Fibroblast of lung (primary cell): ENCODE measurements around the gene SP5. TPM values are rescaled to one million over a fixed set of nuclear protein-coding genes. Genes with fewer than 3 reads are reported as not detected.

ENCODE experiments used
- DNase-seq, 2 donors: peaks; one replicate each; pipeline versions ENCODE4 v3.0.0 to v3.0.0-alpha.2; 2010; ENCODE audit warnings: low read depth in 2 of 2
- H2AFZ ChIP-seq: 2 replicates; pipeline ENCODE4 v1.5.1; 2012; ENCODE audit warnings: low read length, control low read depth, inconsistent platforms
- H3K27ac ChIP-seq: 2 replicates; pipeline ENCODE4 v1.5.1; 2011; ENCODE audit warnings: low read length, control low read depth; ENCODE audit not compliant: insufficient read depth
- H3K27me3 ChIP-seq: 2 replicates; pipeline ENCODE4 v1.5.1; 2011; ENCODE audit warnings: mild to moderate bottlenecking, low read length; ENCODE audit not compliant: control insufficient read depth, insufficient read depth
- H3K36me3 ChIP-seq: 2 replicates; pipeline ENCODE4 v1.5.1; 2011; ENCODE audit warnings: low read length; ENCODE audit not compliant: control insufficient read depth, insufficient read depth
- H3K4me1 ChIP-seq: 2 replicates; pipeline ENCODE4 v1.5.1; 2011; ENCODE audit warnings: low read length; ENCODE audit not compliant: control insufficient read depth, insufficient read depth; ENCODE audit errors: extremely low read depth
- H3K4me2 ChIP-seq: 2 replicates; pipeline ENCODE4 v1.5.1; 2011; ENCODE audit warnings: low read length, control low read depth; ENCODE audit not compliant: insufficient read depth; ENCODE audit errors: extremely low read depth
- H3K4me3 ChIP-seq, 4 experiments: fragments of 200-600 bp in 1 of 4; sonication (generic) in 1 of 4; replicated peaks in 1 of 4; 2 replicates each; pipeline ENCODE4 v1.5.1; 2011 to 2016; ENCODE audit warnings: low read length in 4 of 4, low read depth in 3 of 4, mild to moderate bottlenecking in 3 of 4, control low read depth in 2 of 4, inconsistent platforms in 1 of 4, mixed read lengths in 1 of 4; ENCODE audit not compliant: insufficient read depth in 1 of 4; ENCODE audit errors: control extremely low read depth in 1 of 4
- H3K79me2 ChIP-seq: 2 replicates; pipeline ENCODE4 v1.5.1; 2012; ENCODE audit warnings: mild to moderate bottlenecking, low read length, inconsistent platforms; ENCODE audit not compliant: control insufficient read depth, insufficient read depth
- H3K9ac ChIP-seq: 2 replicates; pipeline ENCODE4 v1.5.1; 2011; ENCODE audit warnings: mild to moderate bottlenecking, low read length, control low read depth; ENCODE audit not compliant: insufficient read depth
- H3K9me3 ChIP-seq: 2 replicates; pipeline ENCODE4 v1.5.1; 2012; ENCODE audit warnings: low read depth, low read length; ENCODE audit not compliant: control insufficient read depth, insufficient read depth
- H4K20me1 ChIP-seq: 2 replicates; pipeline ENCODE4 v1.5.1; 2011; ENCODE audit warnings: low read length; ENCODE audit not compliant: control insufficient read depth, insufficient read depth; ENCODE audit errors: extremely low read depth
- CTCF ChIP-seq, 2 donors: IDR thresholded peaks in 1 of 2; conservative IDR thresholded peaks in 1 of 2; 1 replicate in 1 of 2; 2 replicates in 1 of 2; pipeline ENCODE4 v1.5.1; 2011 to 2012; ENCODE audit warnings: low read length in 2 of 2, control low read depth in 1 of 2, inconsistent platforms in 1 of 2, low read depth in 1 of 2, mild to moderate bottlenecking in 1 of 2
- EZH2 ChIP-seq: IDR thresholded peaks from 2 replicates; pipeline ENCODE4 v1.5.1; 2012; ENCODE audit warnings: low read length, control low read depth, mild to moderate bottlenecking; ENCODE audit errors: missing control alignments
- polyA plus RNA-seq, 2 donors: library from polyadenylated mRNA; depleted of rRNA in 1 of 2; stranded (reverse) in 1 of 2; unstranded in 1 of 2; fragments of >200 nt; gene quantifications; 2 replicates each; pipeline ENCODE4 v1.2.1, GENCODE V29; 2011 to 2012; ENCODE audit warnings: missing spikeins in 1 of 2
- total RNA-seq: library from RNA; depleted of rRNA; stranded (reverse); fragments of >200 nt; gene quantifications from 2 replicates; pipeline ENCODE4 v1.2.1, GENCODE V29; 2014

Gene SP5
- total and polyA plus RNA-seq, 2 donors (not counting 1 experiment from before 2014, with no cell fraction given) = under 0.01 TPM; not detected in 1

DNA sequence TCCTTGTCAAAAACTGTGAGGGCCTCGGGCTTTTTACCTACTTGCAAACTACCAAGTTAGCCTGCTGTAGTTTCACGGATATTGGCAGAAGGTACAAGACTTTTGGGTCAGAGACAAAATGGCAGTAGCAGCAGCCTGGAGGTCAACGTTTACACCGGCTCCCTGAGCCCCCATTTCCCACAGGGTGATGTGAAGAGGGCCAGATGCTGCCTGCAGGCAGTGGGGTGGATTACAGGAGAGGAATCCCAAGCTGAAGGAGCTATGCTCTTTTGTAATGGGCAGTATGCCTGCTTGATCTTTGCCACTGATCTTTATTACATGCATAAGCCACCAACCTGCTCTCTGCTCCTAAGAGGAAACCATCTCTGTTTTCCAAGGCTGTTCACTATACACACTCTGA lies 29.5 kb upstream of the SP5 start:
- Histone ChIP-seq H3K27me3 (no peaks in the 10 kb centered on the region), H4K20me1 (no peaks in the 10 kb centered on the region), H2AFZ (no peak overlapping the region), H3K27ac (no peak overlapping the region), H3K9me3 (no peaks in the 10 kb centered on the region), H3K4me3 (no peak overlapping the region), H3K4me2 (no peak overlapping the region), H3K36me3 (no peaks in the 10 kb centered on the region), H3K9ac (no peak overlapping the region), H3K4me1 (no peaks in the 10 kb centered on the region), H3K79me2 (no peaks in the 10 kb centered on the region)
- no peak for TF ChIP-seq EZH2
- TF ChIP-seq CTCF (conservative IDR thresholded peaks at IDR 0.05 in 1 of 2, IDR thresholded peaks at IDR 0.05 in 1 of 2; ENCODE audit: low read depth in 1 of 2, low read length in 2 of 2) = no peak
- no peak for DNase-seq

DNA sequence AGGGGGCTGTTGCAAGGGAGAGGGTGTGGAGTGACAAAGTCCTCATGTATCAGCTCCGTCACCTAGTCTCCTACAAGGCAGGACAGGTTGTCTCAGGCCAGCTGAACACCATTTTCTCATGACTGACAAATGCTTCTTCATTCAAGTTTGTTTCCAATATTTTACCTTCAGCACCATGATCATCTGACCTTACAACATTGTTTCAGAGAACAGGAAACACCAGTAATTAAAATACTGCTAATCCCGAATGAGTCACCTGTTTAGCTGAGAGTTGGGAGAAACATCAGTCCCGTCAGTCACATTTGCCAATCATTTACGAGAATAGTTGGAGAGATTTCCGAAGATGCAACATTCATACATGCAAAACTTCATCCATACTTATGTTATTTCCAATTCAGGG lies 25.7 kb upstream of the SP5 start:
- no peaks in the 10 kb centered on the region for H4K20me1 ChIP-seq
- DNase-seq = no peak
- H3K4me2 ChIP-seq = no peak overlapping the region
- H3K4me1 ChIP-seq = no peaks in the 10 kb centered on the region
- no peaks in the 10 kb centered on the region for H3K79me2 ChIP-seq
- no peak overlapping the region for H2AFZ ChIP-seq
- no peaks in the 10 kb centered on the region for H3K9me3 ChIP-seq
- no peak for TF ChIP-seq CTCF (conservative IDR thresholded peaks at IDR 0.05 in 1 of 2, IDR thresholded peaks at IDR 0.05 in 1 of 2; ENCODE audit: low read depth in 1 of 2, low read length in 2 of 2)
- TF ChIP-seq EZH2 = no peak
- H3K27me3 ChIP-seq = no peaks in the 10 kb centered on the region
- H3K9ac ChIP-seq = no peak overlapping the region
- no peak overlapping the region for H3K4me3 ChIP-seq
- H3K27ac ChIP-seq = no peak overlapping the region
- no peaks in the 10 kb centered on the region for H3K36me3 ChIP-seq

GRCh38 chr2:170690640-170691039 lies 24.5 kb upstream of the SP5 start:
- no peak overlapping the region for H3K4me2 ChIP-seq
- no peaks in the 10 kb centered on the region for H3K36me3 ChIP-seq
- H3K27ac ChIP-seq = no peak overlapping the region
- TF ChIP-seq EZH2 (no peak), CTCF (conservative IDR thresholded peaks at IDR 0.05 in 1 of 2, IDR thresholded peaks at IDR 0.05 in 1 of 2; ENCODE audit: low read depth in 1 of 2, low read length in 2 of 2) (no peak)
- no peaks in the 10 kb centered on the region for H3K9me3 ChIP-seq
- H3K27me3 ChIP-seq = no peaks in the 10 kb centered on the region
- no peaks in the 10 kb centered on the region for H3K79me2 ChIP-seq
- DNase-seq = no peak
- no peak overlapping the region for H3K4me3 ChIP-seq
- no peaks in the 10 kb centered on the region for H4K20me1 ChIP-seq
- H3K4me1 ChIP-seq = no peaks in the 10 kb centered on the region
- no peak overlapping the region for H2AFZ ChIP-seq
- H3K9ac ChIP-seq = no peak overlapping the region
